OCI-LY3 (cell line): ENCODE data around the gene RPS6KC1.

Experiments
- EZH2phosphoT487 ChIP-seq: fragments of 200-600 bp; shearing (Covaris generic); IDR thresholded peaks from 2 replicates; pipeline ENCODE4 v1.6.1; 2018; ENCODE audit warnings: antibody characterized with exemption, mixed run types, low read depth
- TF ChIP-seq, protein P1 (sequence below): fragments of 200-600, 300-600 bp; sonication (generic); IDR thresholded peaks from 2 replicates; pipeline ENCODE4 v1.5.1; 2014; ENCODE audit warnings: antibody characterized with exemption, low read length, low read depth

DNA sequence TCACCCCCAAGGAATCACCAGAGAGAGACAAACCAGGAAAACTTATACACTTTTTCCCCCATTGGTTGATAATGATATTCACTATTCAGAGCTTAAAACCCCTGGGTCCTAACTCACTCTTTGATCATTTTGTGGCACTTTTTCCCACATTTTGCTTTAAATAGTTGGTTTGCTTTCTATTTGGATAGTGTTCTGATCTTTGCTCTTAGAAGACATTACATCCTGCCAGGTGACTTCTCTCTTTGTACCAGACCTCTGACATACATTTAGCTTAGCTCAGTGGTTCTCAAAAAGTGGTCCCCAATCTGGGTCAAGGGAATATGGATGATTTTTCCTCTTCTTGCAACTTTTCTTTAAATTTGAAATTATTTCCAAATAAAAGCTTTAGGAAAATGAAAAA is 228.4 kb downstream of the RPS6KC1 start:
- no peak for TF ChIP-seq EZH2phosphoT487
- TF ChIP-seq, protein P1, sequence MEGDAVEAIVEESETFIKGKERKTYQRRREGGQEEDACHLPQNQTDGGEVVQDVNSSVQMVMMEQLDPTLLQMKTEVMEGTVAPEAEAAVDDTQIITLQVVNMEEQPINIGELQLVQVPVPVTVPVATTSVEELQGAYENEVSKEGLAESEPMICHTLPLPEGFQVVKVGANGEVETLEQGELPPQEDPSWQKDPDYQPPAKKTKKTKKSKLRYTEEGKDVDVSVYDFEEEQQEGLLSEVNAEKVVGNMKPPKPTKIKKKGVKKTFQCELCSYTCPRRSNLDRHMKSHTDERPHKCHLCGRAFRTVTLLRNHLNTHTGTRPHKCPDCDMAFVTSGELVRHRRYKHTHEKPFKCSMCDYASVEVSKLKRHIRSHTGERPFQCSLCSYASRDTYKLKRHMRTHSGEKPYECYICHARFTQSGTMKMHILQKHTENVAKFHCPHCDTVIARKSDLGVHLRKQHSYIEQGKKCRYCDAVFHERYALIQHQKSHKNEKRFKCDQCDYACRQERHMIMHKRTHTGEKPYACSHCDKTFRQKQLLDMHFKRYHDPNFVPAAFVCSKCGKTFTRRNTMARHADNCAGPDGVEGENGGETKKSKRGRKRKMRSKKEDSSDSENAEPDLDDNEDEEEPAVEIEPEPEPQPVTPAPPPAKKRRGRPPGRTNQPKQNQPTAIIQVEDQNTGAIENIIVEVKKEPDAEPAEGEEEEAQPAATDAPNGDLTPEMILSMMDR: no peak
